Liver (tissue), 3 donors: ENCODE data around the gene TMEM63C.

Experiments used
- ATF3 ChIP-seq: IDR thresholded peaks from 2 replicates; pipeline ENCODE4 v1.6.1; 2016; ENCODE audit warnings: antibody characterized with exemption
- CTCF ChIP-seq: fragments of 150-350 bp; IDR thresholded peaks from 2 replicates; pipeline ENCODE4 v1.5.1; 2017; ENCODE audit warnings: improper control_type of control experiment, low read depth, low read length; ENCODE audit not compliant: missing input control
- EGR1 ChIP-seq, 2 donors: IDR thresholded peaks; 2 replicates each; pipeline ENCODE4 v1.6.1; 2016 to 2018; ENCODE audit warnings: antibody characterized with exemption in 2 of 2, low read depth in 2 of 2
- FOXA2 ChIP-seq: IDR thresholded peaks from 2 replicates; pipeline ENCODE4 v1.6.1; 2016; ENCODE audit warnings: antibody characterized with exemption
- GABPA ChIP-seq, 2 donors: IDR thresholded peaks in 1 of 2; conservative IDR thresholded peaks in 1 of 2; 2 replicates each; pipeline ENCODE4 v1.6.1; 2016; ENCODE audit warnings: antibody characterized with exemption in 2 of 2, mild to moderate bottlenecking in 1 of 2, moderate library complexity in 1 of 2
- HNF4A ChIP-seq, 2 donors: conservative IDR thresholded peaks; 2 replicates each; pipeline ENCODE4 v1.6.1; 2016; ENCODE audit warnings: antibody characterized with exemption in 2 of 2, mild to moderate bottlenecking in 2 of 2
- JUND ChIP-seq, 2 donors: IDR thresholded peaks; 2 replicates each; pipeline ENCODE4 v1.6.1; 2016; ENCODE audit warnings: antibody characterized with exemption in 2 of 2
- MAX ChIP-seq: IDR thresholded peaks from 2 replicates; pipeline ENCODE4 v1.6.1; 2016; ENCODE audit warnings: antibody characterized with exemption
- RAD21 ChIP-seq, 2 donors: IDR thresholded peaks; 2 replicates each; pipeline ENCODE4 v1.6.1; 2016; ENCODE audit warnings: antibody characterized with exemption in 2 of 2, mild to moderate bottlenecking in 2 of 2
- REST ChIP-seq: IDR thresholded peaks from 2 replicates; pipeline ENCODE4 v1.6.1; 2016; ENCODE audit warnings: antibody characterized with exemption, mild to moderate bottlenecking
- SP1 ChIP-seq: IDR thresholded peaks from 2 replicates; pipeline ENCODE4 v1.6.1; 2018; ENCODE audit warnings: antibody characterized with exemption, mild to moderate bottlenecking
- TAF1 ChIP-seq: conservative IDR thresholded peaks from 2 replicates; pipeline ENCODE4 v1.6.1; 2016; ENCODE audit warnings: antibody characterized with exemption, mild to moderate bottlenecking
- YY1 ChIP-seq: IDR thresholded peaks from 2 replicates; pipeline ENCODE4 v1.6.1; 2016; ENCODE audit warnings: antibody characterized with exemption, mild to moderate bottlenecking
- donor health status: healthy.
- donor health status: healthy.

GRCh38 chr14:77253333-77254190 is 72.0 kb downstream of the TMEM63C start:
- no peak for TF ChIP-seq CTCF
- no peak for TF ChIP-seq RAD21 (IDR thresholded peaks at IDR 0.05)
- no peak for TF ChIP-seq GABPA (IDR thresholded peaks at IDR 0.05 in 1 of 2, conservative IDR thresholded peaks at IDR 0.05 in 1 of 2)
- TF ChIP-seq EGR1 (IDR thresholded peaks at IDR 0.05; ENCODE audit: low read depth in 2 of 2): no peak
- TF ChIP-seq ATF3: no peak
- TF ChIP-seq JUND (IDR thresholded peaks at IDR 0.05): no peak
- no peak for TF ChIP-seq MAX
- no peak for TF ChIP-seq REST
- TF ChIP-seq YY1: no peak
- TF ChIP-seq FOXA2: no peak
- no peak for TF ChIP-seq SP1
- TF ChIP-seq HNF4A (conservative IDR thresholded peaks at IDR 0.05): no peak
- no peak for TF ChIP-seq TAF1
